ENCODE results near the gene TTC14. TPM values are rescaled to one million over a fixed set of nuclear protein-coding genes. Genes with fewer than 3 reads are reported as not detected.
A peak's percentile ranks its signal among the peaks of the same experiment; 100 is the strongest.

TTC14 gene
- total and polyA plus RNA-seq, 9 of the 15 experiments (the other 6 are each of a cell fraction or from before 2014, with no cell fraction given) = 10.0 to 61.9 (median 27.0) TPM

DNA sequence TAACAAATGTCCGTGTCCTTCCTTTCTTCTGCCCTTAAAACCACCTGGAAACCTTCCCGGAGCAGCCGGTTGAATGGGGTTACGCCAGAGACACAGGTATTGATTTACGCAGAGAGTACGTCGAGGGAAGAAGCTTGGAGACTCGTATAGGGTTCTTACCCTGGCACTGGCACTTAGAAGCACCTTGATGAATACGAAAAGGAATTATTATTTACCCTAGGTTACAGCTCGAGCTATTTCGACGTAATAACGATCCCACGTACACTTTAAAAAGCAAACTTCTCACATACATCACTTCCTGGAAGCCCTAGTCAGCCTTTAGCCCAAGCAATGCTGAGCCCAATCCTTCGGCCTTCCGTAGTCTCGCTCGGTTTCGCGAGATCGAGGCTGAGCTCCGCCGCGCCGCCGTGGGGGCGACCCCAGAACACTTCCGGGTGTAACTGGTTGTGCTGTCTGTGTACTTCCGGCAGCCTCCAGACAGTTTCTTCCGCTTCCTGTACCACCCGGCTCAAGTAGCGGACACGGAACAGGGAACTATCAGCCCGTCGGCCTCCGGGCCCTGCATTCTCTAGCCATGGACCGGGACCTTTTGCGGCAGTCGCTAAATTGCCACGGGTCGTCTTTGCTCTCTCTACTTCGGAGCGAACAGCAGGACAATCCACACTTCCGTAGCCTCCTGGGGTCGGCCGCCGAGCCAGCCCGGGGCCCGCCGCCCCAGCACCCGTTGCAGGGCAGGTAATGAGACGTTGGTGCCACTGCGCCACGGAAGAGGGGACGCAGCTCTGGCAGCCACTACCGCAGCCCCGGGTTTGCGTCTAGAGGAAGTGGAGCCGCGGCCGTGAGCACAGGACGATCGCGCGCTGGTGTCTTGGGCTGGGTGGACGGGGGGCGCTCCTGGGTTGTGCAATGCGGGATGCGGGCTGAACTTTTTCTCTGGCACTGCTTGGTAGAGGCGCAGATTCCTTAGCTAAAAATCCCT is at the start of gene TTC14 (continued):
- TF ChIP-seq, protein P1, sequence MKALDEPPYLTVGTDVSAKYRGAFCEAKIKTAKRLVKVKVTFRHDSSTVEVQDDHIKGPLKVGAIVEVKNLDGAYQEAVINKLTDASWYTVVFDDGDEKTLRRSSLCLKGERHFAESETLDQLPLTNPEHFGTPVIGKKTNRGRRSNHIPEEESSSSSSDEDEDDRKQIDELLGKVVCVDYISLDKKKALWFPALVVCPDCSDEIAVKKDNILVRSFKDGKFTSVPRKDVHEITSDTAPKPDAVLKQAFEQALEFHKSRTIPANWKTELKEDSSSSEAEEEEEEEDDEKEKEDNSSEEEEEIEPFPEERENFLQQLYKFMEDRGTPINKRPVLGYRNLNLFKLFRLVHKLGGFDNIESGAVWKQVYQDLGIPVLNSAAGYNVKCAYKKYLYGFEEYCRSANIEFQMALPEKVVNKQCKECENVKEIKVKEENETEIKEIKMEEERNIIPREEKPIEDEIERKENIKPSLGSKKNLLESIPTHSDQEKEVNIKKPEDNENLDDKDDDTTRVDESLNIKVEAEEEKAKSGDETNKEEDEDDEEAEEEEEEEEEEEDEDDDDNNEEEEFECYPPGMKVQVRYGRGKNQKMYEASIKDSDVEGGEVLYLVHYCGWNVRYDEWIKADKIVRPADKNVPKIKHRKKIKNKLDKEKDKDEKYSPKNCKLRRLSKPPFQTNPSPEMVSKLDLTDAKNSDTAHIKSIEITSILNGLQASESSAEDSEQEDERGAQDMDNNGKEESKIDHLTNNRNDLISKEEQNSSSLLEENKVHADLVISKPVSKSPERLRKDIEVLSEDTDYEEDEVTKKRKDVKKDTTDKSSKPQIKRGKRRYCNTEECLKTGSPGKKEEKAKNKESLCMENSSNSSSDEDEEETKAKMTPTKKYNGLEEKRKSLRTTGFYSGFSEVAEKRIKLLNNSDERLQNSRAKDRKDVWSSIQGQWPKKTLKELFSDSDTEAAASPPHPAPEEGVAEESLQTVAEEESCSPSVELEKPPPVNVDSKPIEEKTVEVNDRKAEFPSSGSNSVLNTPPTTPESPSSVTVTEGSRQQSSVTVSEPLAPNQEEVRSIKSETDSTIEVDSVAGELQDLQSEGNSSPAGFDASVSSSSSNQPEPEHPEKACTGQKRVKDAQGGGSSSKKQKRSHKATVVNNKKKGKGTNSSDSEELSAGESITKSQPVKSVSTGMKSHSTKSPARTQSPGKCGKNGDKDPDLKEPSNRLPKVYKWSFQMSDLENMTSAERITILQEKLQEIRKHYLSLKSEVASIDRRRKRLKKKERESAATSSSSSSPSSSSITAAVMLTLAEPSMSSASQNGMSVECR (CRISPR knock-in tag; IDR thresholded peaks at IDR 0.05) = peak; percentile 77
- TF ChIP-seq SIN3A (IDR thresholded peaks at IDR 0.05; ENCODE audit: borderline replicate concordance in 2 of 2, control insufficient read depth in 1 of 2, low read depth in 2 of 2, low read length in 2 of 2) = peak in 1 of 2 experiments; percentile 83; a peak in 1 of 4 replicates
- TF ChIP-seq GTF2E2 (tag; IDR thresholded peaks at IDR 0.05) = peak; percentile 48; the same call in 1 of the 2 replicates
- peak; percentile 28; the same call in 1 of the 2 replicates for TF ChIP-seq ZBTB7A (IDR thresholded peaks at IDR 0.05; ENCODE audit: borderline replicate concordance, control insufficient read depth, low read depth, low read length)
- peak; percentile 94 for TF ChIP-seq ELF2 (CRISPR knock-in tag; IDR thresholded peaks at IDR 0.05)
- peak; percentile 91 for TF ChIP-seq BRD9 (IDR thresholded peaks at IDR 0.05; ENCODE audit: low read depth, partially characterized antibody)
- peak in 1 of 2 experiments; percentile 95; a peak in 1 of 4 replicates for TF ChIP-seq KDM4B (IDR thresholded peaks at IDR 0.05; ENCODE audit: borderline replicate concordance in 2 of 2, low read depth in 1 of 2)
- TF ChIP-seq RNF2 (IDR thresholded peaks at IDR 0.05) = peak; percentile 30
- TF ChIP-seq, protein P2, sequence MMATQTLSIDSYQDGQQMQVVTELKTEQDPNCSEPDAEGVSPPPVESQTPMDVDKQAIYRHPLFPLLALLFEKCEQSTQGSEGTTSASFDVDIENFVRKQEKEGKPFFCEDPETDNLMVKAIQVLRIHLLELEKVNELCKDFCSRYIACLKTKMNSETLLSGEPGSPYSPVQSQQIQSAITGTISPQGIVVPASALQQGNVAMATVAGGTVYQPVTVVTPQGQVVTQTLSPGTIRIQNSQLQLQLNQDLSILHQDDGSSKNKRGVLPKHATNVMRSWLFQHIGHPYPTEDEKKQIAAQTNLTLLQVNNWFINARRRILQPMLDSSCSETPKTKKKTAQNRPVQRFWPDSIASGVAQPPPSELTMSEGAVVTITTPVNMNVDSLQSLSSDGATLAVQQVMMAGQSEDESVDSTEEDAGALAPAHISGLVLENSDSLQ (IDR thresholded peaks at IDR 0.05) = peak; percentile 73
- TF ChIP-seq POLR2B (IDR thresholded peaks at IDR 0.05; ENCODE audit: low read depth, partially characterized antibody) = peak; percentile 61
- no peak for TF ChIP-seq NR3C1 (CRISPR knock-in tag; IDR thresholded peaks at IDR 0.05)
- TF ChIP-seq, protein P3, sequence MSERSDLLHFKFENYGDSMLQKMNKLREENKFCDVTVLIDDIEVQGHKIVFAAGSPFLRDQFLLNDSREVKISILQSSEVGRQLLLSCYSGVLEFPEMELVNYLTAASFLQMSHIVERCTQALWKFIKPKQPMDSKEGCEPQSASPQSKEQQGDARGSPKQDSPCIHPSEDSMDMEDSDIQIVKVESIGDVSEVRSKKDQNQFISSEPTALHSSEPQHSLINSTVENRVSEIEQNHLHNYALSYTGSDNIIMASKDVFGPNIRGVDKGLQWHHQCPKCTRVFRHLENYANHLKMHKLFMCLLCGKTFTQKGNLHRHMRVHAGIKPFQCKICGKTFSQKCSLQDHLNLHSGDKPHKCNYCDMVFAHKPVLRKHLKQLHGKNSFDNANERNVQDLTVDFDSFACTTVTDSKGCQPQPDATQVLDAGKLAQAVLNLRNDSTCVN (CRISPR knock-in tag; IDR thresholded peaks at IDR 0.05) = no peak
- peak; percentile 84 for TF ChIP-seq CBX1 (IDR thresholded peaks at IDR 0.05; ENCODE audit: low read depth)
- 0 out of 2 replicates have a peak, but pooled peaks have one; percentile 5 for TF ChIP-seq NFIC (IDR thresholded peaks at IDR 0.05)
- TF ChIP-seq ZNF584 (CRISPR knock-in tag; IDR thresholded peaks at IDR 0.05; ENCODE audit: low read depth) = peak; percentile 79; the same call in 1 of the 2 replicates
- TF ChIP-seq GABPB1 (CRISPR knock-in tag; IDR thresholded peaks at IDR 0.05) = peak; percentile 94
- TF ChIP-seq TAF15 (IDR thresholded peaks at IDR 0.05; ENCODE audit: low read depth, low read length) = no peak
- no peak for TF ChIP-seq ZNF134 (CRISPR knock-in tag; conservative IDR thresholded peaks at IDR 0.05)
- TF ChIP-seq EP400 (IDR thresholded peaks at IDR 0.05) = peak; percentile 72; the same call in 1 of the 2 replicates
- TF ChIP-seq NFIX (CRISPR knock-in tag; IDR thresholded peaks at IDR 0.05; ENCODE audit: low read depth) = no peak

All from K562 (cell line).